Spleen (tissue), 11 donors: ENCODE data around the gene RAB11FIP4. TPM values are rescaled to one million over a fixed set of nuclear protein-coding genes. Genes with fewer than 3 reads are reported as not detected.

Source experiments
- DNase-seq: peaks from one replicate; pipeline ENCODE4 v3.0.0-alpha.2; 2020
- H3K27ac ChIP-seq, 8 donors: fragments of 200-600 bp; sonication (generic) in 7 of 8; 1 replicate in 4 of 8; 2 replicates in 4 of 8; pipeline versions ENCODE4 v1.5.0 to v1.8.0; 2016 to 2021; ENCODE audit warnings: inconsistent platforms in 4 of 8, mild to moderate bottlenecking in 4 of 8, moderate library complexity in 1 of 8
- H3K27me3 ChIP-seq, 7 donors: fragments of 200-600 bp; sonication (generic) in 6 of 7; replicated peaks in 1 of 7; 1 replicate in 4 of 7; 2 replicates in 3 of 7; pipeline versions ENCODE4 v1.5.0 to v1.8.0; 2016 to 2021; ENCODE audit warnings: inconsistent platforms in 3 of 7, mild to moderate bottlenecking in 1 of 7
- H3K36me3 ChIP-seq, 6 donors: fragments of 200-600 bp; sonication (generic) in 5 of 6; 1 replicate in 4 of 6; 2 replicates in 2 of 6; pipeline versions ENCODE4 v1.5.0 to v1.8.0; 2016 to 2021; ENCODE audit warnings: inconsistent platforms in 2 of 6
- H3K4me1 ChIP-seq, 6 donors: fragments of 200-600 bp; sonication (generic) in 5 of 6; 1 replicate in 3 of 6; 2 replicates in 3 of 6; pipeline versions ENCODE4 v1.5.0 to v1.8.0; 2016 to 2021; ENCODE audit warnings: inconsistent platforms in 3 of 6
- H3K4me3 ChIP-seq, 8 donors: fragments of 200-600 bp; sonication (generic) in 7 of 8; 1 replicate in 4 of 8; 2 replicates in 4 of 8; pipeline versions ENCODE4 v1.5.0 to v1.8.0; 2016 to 2021; ENCODE audit warnings: inconsistent platforms in 4 of 8, mild to moderate bottlenecking in 4 of 8, moderate library complexity in 2 of 8
- H3K9me3 ChIP-seq, 8 donors: fragments of 200-600 bp; sonication (generic) in 7 of 8; 1 replicate in 4 of 8; 2 replicates in 4 of 8; pipeline versions ENCODE4 v1.5.0 to v1.8.0; 2016 to 2021; ENCODE audit warnings: inconsistent platforms in 4 of 8
- POLR2A ChIP-seq, 3 donors: fragments of 450-650 bp; IDR thresholded peaks; one replicate each; pipeline ENCODE4 v1.5.1; 2017; ENCODE audit warnings: antibody characterized with exemption in 3 of 3, mild to moderate bottlenecking in 1 of 3
- POLR2AphosphoS5 ChIP-seq, 3 donors: sonication (generic); formaldehyde crosslinking; IDR thresholded peaks; one replicate each; pipeline ENCODE4 v1.5.1; 2017; ENCODE audit warnings: antibody characterized with exemption in 3 of 3
- WGBS, 5 donors: extraction: QIAGEN DNeasy Blood & Tissue Kit in 3 of 5; methylation state at CpG; one replicate each; pipeline versions ENCODE4 v1.1.5 to v1.1.7; 2013 to 2018; 5-methylcytosine and 5-hydroxymethylcytosine counted together
- intact Hi-C: fragments of 100-400 bp; cut with DNase I; formaldehyde crosslinking; loops from one replicate; pipeline ENCODE4 v1.15.0; 2023; ENCODE audit warnings: low total_unique reads
- polyA plus RNA-seq, 3 donors: library from polyadenylated mRNA; stranded (reverse); fragments of 200-250 nt; gene quantifications; one replicate each; pipeline ENCODE4 v1.2.1, GENCODE V29; 2013
- total RNA-seq, 7 donors: library from RNA; depleted of rRNA in 3 of 7; stranded (reverse); fragments of >200 nt in 3 of 7; fragmentation: NEBNext Ultra II Directional in 4 of 7; extraction: Animal tissue kit (Norgen Biotek cat#: 25700) in 4 of 7; gene quantifications; one replicate each; pipeline versions ENCODE4 v1.1.0 to v1.2.1, GENCODE V29; 2016 to 2021
- TF ChIP-seq, protein P1 (sequence below), 11 experiments: fragments of 200-600 bp in 7 of 11; fragments of 450-650 bp in 4 of 11; sonication (generic) in 4 of 11; IDR thresholded peaks in 8 of 11; conservative IDR thresholded peaks in 3 of 11; 1 replicate in 7 of 11; 2 replicates in 4 of 11; pipeline versions ENCODE4 v1.4.0 to v1.8.0; 2016 to 2021; ENCODE audit warnings: antibody characterized with exemption in 11 of 11, inconsistent platforms in 4 of 11, mild to moderate bottlenecking in 1 of 11
- donor health status: healthy with polysubstance abuse.
- donor health status: DM: no; HTN: no; CAD: no; lungs with moderate emphysema.
- donor health status: DM: no; HTN: no; CAD: no.
- donor health status: Bipolar disorder and iron deficiency.
- donor health status: healthy.
- donor health status: DM: no; HTN: no; CAD: no.
- donor health status: DM: yes; HTN: yes; CAD: no.

Gene RAB11FIP4
- total and polyA plus RNA-seq, 10 donors = 5.5 to 25.2 (median 20.9) TPM

GRCh38 chr17:31540602-31541307 is 149.3 kb downstream of the RAB11FIP4 start:
- DNase-seq = no peak
- Histone ChIP-seq H3K36me3 (no peaks in the 10 kb centered on the region), H3K4me1 (peaks cover 3 to 49% (median 27%) of the 10 kb centered on the region in 6 donors), H3K4me3 (no peak overlapping the region), H3K27me3 (no peaks in the 10 kb centered on the region), H3K27ac (no peak overlapping the region), H3K9me3 (no peaks in the 10 kb centered on the region)
- 89 to 94% (median 93%) methylated on average over 7 to 9 of the region's 9 CpGs for WGBS, 5 donors
- TF ChIP-seq POLR2AphosphoS5 (IDR thresholded peaks at IDR 0.05) (no peak), POLR2A (IDR thresholded peaks at IDR 0.05) (no peak)
- TF ChIP-seq, protein P1, sequence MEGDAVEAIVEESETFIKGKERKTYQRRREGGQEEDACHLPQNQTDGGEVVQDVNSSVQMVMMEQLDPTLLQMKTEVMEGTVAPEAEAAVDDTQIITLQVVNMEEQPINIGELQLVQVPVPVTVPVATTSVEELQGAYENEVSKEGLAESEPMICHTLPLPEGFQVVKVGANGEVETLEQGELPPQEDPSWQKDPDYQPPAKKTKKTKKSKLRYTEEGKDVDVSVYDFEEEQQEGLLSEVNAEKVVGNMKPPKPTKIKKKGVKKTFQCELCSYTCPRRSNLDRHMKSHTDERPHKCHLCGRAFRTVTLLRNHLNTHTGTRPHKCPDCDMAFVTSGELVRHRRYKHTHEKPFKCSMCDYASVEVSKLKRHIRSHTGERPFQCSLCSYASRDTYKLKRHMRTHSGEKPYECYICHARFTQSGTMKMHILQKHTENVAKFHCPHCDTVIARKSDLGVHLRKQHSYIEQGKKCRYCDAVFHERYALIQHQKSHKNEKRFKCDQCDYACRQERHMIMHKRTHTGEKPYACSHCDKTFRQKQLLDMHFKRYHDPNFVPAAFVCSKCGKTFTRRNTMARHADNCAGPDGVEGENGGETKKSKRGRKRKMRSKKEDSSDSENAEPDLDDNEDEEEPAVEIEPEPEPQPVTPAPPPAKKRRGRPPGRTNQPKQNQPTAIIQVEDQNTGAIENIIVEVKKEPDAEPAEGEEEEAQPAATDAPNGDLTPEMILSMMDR (IDR thresholded peaks at IDR 0.05 in 8 of 11, conservative IDR thresholded peaks at IDR 0.05 in 3 of 11) = no peak
- intact Hi-C loops = no loop called here

- Histone ChIP-seq H3K9me3 (no peaks in the 10 kb centered on the region), H3K36me3 (no peaks in the 10 kb centered on the region), H3K27ac (no peak overlapping the region), H3K27me3 (no peaks in the 10 kb centered on the region), H3K4me3 (no peak overlapping the region), H3K4me1 (peaks cover 0 to 41% (median 20%) of the 10 kb centered on the region in 6 donors)
- TF ChIP-seq, protein P1 (IDR thresholded peaks at IDR 0.05 in 8 of 11, conservative IDR thresholded peaks at IDR 0.05 in 3 of 11) = no peak
- TF ChIP-seq POLR2AphosphoS5 (IDR thresholded peaks at IDR 0.05) (no peak), POLR2A (IDR thresholded peaks at IDR 0.05) (no peak)
- peak; percentile 68 for DNase-seq
- intact Hi-C loops = no loop called here
- 73 to 83% (median 80%) methylated on average over 4 to 5 of the region's 5 CpGs for WGBS, 5 donors
These were observed 150.1 kb downstream of the RAB11FIP4 start for GRCh38 chr17:31541559-31541958.

DNA sequence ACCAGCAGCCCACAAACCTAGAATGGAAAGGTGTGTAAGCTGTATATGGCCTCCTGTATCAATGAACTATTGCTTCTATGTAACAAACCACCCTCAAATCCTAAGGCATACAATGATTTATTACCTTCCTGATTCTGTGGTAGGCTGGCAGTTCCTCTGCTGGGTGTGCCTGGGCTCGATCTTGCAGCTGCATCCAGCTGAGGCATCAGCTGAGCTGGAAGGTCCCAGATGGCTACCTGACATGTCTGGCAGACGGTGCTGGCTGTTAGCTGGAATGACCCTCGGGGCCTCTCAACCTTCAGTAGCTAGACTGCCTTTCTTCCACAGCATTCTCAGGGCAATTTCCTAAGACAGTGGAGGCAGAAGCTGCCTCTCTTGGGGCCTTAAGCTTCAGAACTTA is 152.7 kb downstream of the RAB11FIP4 start:
- Histone ChIP-seq H3K36me3 (no peaks in the 10 kb centered on the region), H3K27ac (no peak overlapping the region), H3K4me1 (peaks cover 0 to 34% (median 11%) of the 10 kb centered on the region in 6 donors), H3K4me3 (no peak overlapping the region), H3K27me3 (no peaks in the 10 kb centered on the region), H3K9me3 (no peaks in the 10 kb centered on the region)
- 15 to 36% (median 29%) methylated on average over 3 of the region's 3 CpGs for WGBS, 5 donors
- intact Hi-C loops = no loop called here
- TF ChIP-seq POLR2AphosphoS5 (IDR thresholded peaks at IDR 0.05) (no peak), POLR2A (IDR thresholded peaks at IDR 0.05) (no peak)
- TF ChIP-seq, protein P1 (IDR thresholded peaks at IDR 0.05 in 8 of 11, conservative IDR thresholded peaks at IDR 0.05 in 3 of 11) = no peak
- peak; percentile 45 for DNase-seq

DNA sequence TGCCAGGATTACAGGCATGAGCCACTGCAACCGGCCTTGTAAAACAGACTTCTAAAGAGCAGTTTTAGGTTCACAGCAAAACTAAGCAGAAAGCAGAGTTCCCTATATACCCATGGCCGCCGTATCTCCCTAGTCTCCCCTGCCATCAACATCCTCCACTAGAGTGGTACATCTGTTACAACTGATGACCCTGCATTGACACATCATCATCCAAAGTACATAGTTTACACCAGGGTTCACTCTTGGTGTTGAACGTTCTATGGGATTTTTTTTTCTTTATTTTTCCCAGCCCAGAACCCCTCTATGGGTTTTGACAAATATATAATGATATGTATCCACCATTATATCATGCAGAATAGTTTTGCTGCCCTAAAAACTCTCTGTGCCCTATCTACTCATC is 155.2 kb downstream of the RAB11FIP4 start:
- Histone ChIP-seq H3K4me3 (no peak overlapping the region), H3K36me3 (no peaks in the 10 kb centered on the region), H3K27ac (no peak overlapping the region), H3K27me3 (no peaks in the 10 kb centered on the region), H3K9me3 (no peaks in the 10 kb centered on the region), H3K4me1 (peaks cover 0 to 33% (median 21%) of the 10 kb centered on the region in 6 donors)
- 80 to 87% (median 83%) methylated on average over 4 of the region's 4 CpGs for WGBS, 5 donors
- no peak for DNase-seq
- TF ChIP-seq, protein P1 (IDR thresholded peaks at IDR 0.05 in 8 of 11, conservative IDR thresholded peaks at IDR 0.05 in 3 of 11) = no peak
- no peak for TF ChIP-seq POLR2AphosphoS5 (IDR thresholded peaks at IDR 0.05)
- TF ChIP-seq POLR2A (IDR thresholded peaks at IDR 0.05) = no peak
- intact Hi-C loops = no loop called here
